Fibroblast of skin of left biceps (primary cell): Measurements from ENCODE around the gene RFFL.

ENCODE experiments used
- DNase-seq, 2 experiments: peaks; one replicate each; pipeline ENCODE4 v3.0.0-alpha.2; 2013; ENCODE audit warnings: low read depth in 2 of 2

Gene RFFL

GRCh38 chr17:35080536-35080935, 17.0 kb upstream of the RFFL start:
- DNase-seq, result no peak

GRCh38 chr17:35079547-35080423, 16.3 kb upstream of the RFFL start:
- no peak for DNase-seq

GRCh38 chr17:35076874-35077273, 13.4 kb upstream of the RFFL start:
- DNase-seq, result no peak

- DNase-seq, result no peak
These were observed 11.5 kb upstream of the RFFL start for GRCh38 chr17:35074711-35075707.

- no peak for DNase-seq
These were observed 10.6 kb upstream of the RFFL start for GRCh38 chr17:35073991-35074627.

- DNase-seq, result no peak
These were observed 9.8 kb upstream of the RFFL start for GRCh38 chr17:35073183-35073790.

GRCh38 chr17:35069311-35069710, 5.8 kb upstream of the RFFL start:
- no peak for DNase-seq

- no peak for DNase-seq
These were observed 4.7 kb upstream of the RFFL start for GRCh38 chr17:35068249-35068648.

GRCh38 chr17:35065880-35066279, 2.4 kb upstream of the RFFL start:
- DNase-seq, result no peak

GRCh38 chr17:35064516-35065215, 1.2 kb upstream of the RFFL start:
- no peak for DNase-seq

GRCh38 chr17:35062308-35062707, 1.2 kb downstream of the RFFL start:
- DNase-seq, result no peak

GRCh38 chr17:35057332-35057915, 6.1 kb downstream of the RFFL start:
- DNase-seq, result no peak

- DNase-seq, result no peak
These were observed 7.5 kb downstream of the RFFL start for GRCh38 chr17:35056013-35056412.

- DNase-seq, result no peak
These were observed 10.3 kb downstream of the RFFL start for GRCh38 chr17:35053204-35053603.

GRCh38 chr17:35052780-35053179, 10.7 kb downstream of the RFFL start:
- DNase-seq, result no peak

- DNase-seq, result peak in 1 of 2 experiments; percentile 4
These were observed 11.3 kb downstream of the RFFL start for GRCh38 chr17:35052241-35052610.

GRCh38 chr17:35051579-35052240, 11.8 kb downstream of the RFFL start:
- DNase-seq, result peak in 1 of 2 experiments; percentile 3

- no peak for DNase-seq
These were observed 12.3 kb downstream of the RFFL start for GRCh38 chr17:35051183-35051578.

- DNase-seq, result no peak
These were observed 13.3 kb downstream of the RFFL start for GRCh38 chr17:35050170-35050569.
